K562 (cell line): ENCODE measurements around the gene PSMA6. TPM values are rescaled to one million over a fixed set of nuclear protein-coding genes. Genes with fewer than 3 reads are reported as not detected.

ENCODE experiments used
- ARID2 ChIP-seq: fragments of 450-650 bp; IDR thresholded peaks from 2 replicates; pipeline ENCODE4 v1.6.1; 2017; ENCODE audit warnings: antibody characterized with exemption, mild to moderate bottlenecking
- MITF ChIP-seq: IDR thresholded peaks from 2 replicates; pipeline ENCODE4 v1.6.1; 2014; ENCODE audit warnings: antibody characterized with exemption
- NUFIP1 ChIP-seq: fragments of 450-650 bp; IDR thresholded peaks from 2 replicates; pipeline ENCODE4 v1.6.1; 2018; ENCODE audit not compliant: partially characterized antibody
- PBX2 ChIP-seq, 2 experiments: IDR thresholded peaks in 1 of 2; conservative IDR thresholded peaks in 1 of 2; 2 replicates each; pipeline ENCODE4 v1.6.1; 2016; ENCODE audit warnings: low read depth in 2 of 2, mild to moderate bottlenecking in 1 of 2, missing compliant biosample characterization in 1 of 2, missing genetic modification characterization in 1 of 2, moderate library complexity in 1 of 2
- SAFB2 ChIP-seq: fragments of 200-400 bp; formaldehyde crosslinking; IDR thresholded peaks from 2 replicates; pipeline ENCODE4 v1.6.1; 2018; ENCODE audit warnings: borderline replicate concordance, low read length, low read depth, moderate library complexity; ENCODE audit not compliant: severe bottlenecking
- SMAD3 ChIP-seq: fragments of 450-650 bp; formaldehyde crosslinking; conservative IDR thresholded peaks from 2 replicates; pipeline ENCODE4 v1.4.0; 2020; ENCODE audit warnings: mild to moderate bottlenecking
- SMARCA4 ChIP-seq: fragments of 450-650 bp; IDR thresholded peaks from 2 replicates; pipeline ENCODE4 v1.6.1; 2016
- TSC22D4 ChIP-seq: fragments of 450-650 bp; IDR thresholded peaks from 2 replicates; pipeline ENCODE4 v1.6.1; 2016; ENCODE audit warnings: missing genetic modification characterization, missing biosample characterization, control low read depth
- ZBTB26 ChIP-seq: fragments of 450-650 bp; formaldehyde crosslinking; IDR thresholded peaks from 2 replicates; pipeline ENCODE4 v1.4.0; 2022; ENCODE audit warnings: missing genetic modification characterization
- ZBTB5 ChIP-seq: fragments of 450-650 bp; IDR thresholded peaks from 2 replicates; pipeline ENCODE4 v1.6.1; 2017; ENCODE audit warnings: antibody characterized with exemption
- ZEB2 ChIP-seq: fragments of 450-650 bp; IDR thresholded peaks from 2 replicates; pipeline ENCODE4 v1.6.1; 2016
- ZFX ChIP-seq: sonication (generic); formaldehyde crosslinking; IDR thresholded peaks from 2 replicates; pipeline ENCODE4 v1.8.0; 2022; ENCODE audit warnings: mild to moderate bottlenecking, missing genetic modification reagents, moderate library complexity
- ZNF436 ChIP-seq: fragments of 250-450, 450-650 bp; sonication (Bioruptor Pico); formaldehyde crosslinking; IDR thresholded peaks from 2 replicates; pipeline ENCODE4 v1.7.0; 2020; ENCODE audit warnings: mild to moderate bottlenecking
- ZNF57 ChIP-seq: fragments of 450-650 bp; formaldehyde crosslinking; IDR thresholded peaks from 2 replicates; pipeline ENCODE4 v1.4.0; 2020; ENCODE audit warnings: mild to moderate bottlenecking, moderate library complexity
- ZNF717 ChIP-seq: fragments of 250-450 bp; sonication (Bioruptor Pico); IDR thresholded peaks from 2 replicates; pipeline ENCODE4 v1.5.0; 2021
- polyA plus RNA-seq, 8 experiments: library from polyadenylated mRNA; depleted of rRNA in 4 of 8; stranded (reverse) in 5 of 8; unstranded in 3 of 8; fragments of >200 nt; fragmentation: Nextera tagmentation in 2 of 8; fragmentation: Illumina TruSeq in 1 of 8; extraction: Ambion mirVana in 2 of 8; extraction: Trizol in 1 of 8; gene quantifications; 2 replicates each; pipeline versions ENCODE4 v1.2.1 to v1.2.3, GENCODE V29; 2011 to 2014; ENCODE audit warnings: inconsistent platforms in 1 of 8, missing spikeins in 1 of 8
- total RNA-seq, 7 experiments: library from RNA; depleted of rRNA in 6 of 7; stranded (reverse); fragments of >200 nt in 6 of 7; fragmentation: Illumina TruSeq in 2 of 7; extraction: Trizol in 2 of 7; gene quantifications; 2 replicates each; pipeline versions ENCODE4 v1.2.1 to v1.2.3, GENCODE V29; 2011 to 2021; ENCODE audit warnings: low replicate concordance in 1 of 7
- TF ChIP-seq, protein P1 (sequence below): fragments of 450-650 bp; IDR thresholded peaks from 2 replicates; pipeline ENCODE4 v1.7.0; 2016; ENCODE audit warnings: borderline replicate concordance

The PSMA6 gene
- total and polyA plus RNA-seq, 9 of the 15 experiments (the other 6 are each of a cell fraction or from before 2014, with no cell fraction given) = 210 to 952 (median 288) TPM

DNA sequence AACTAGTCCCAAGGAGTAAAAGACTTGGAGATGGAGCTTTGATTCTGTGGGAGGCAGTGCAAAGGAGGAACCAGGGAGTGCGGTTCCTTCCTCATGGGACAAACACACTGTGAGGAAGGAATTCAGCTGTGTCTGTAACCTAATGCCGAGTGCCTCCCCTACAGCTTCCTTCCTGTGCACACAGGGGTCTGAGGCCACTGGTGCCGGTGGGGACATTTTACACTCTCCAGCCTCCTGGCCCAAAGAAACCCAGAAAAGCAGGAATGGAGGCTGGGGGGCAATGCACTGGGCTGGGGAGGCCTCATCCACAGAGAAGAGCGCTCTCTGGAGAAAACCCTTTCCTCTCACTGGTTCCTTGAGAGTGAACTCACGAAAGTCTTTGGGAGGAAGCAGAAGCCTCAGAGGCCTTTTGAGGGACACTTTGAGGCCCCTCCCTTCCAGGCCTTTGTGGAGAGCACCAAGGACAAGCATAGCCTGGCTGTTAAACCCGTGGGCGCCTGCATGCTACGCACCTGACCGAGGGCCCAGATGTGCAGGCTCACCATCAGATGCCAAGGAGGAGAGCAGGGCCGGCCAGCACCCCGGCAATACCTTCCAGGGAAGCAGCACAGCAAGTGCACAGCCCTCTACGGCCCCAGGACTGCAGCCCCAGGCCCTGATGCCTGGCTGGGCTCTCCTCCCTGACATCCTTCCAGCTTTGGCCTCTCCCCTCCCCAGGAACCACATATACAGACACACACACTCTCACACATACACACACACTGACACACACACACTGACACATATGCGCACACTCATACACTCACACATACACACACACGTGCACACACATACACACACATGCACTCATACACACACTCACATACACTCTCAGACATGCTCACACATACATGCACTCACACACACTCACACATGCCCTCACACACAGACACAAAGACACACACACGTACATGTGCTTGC, 60.4 kb downstream of the PSMA6 start (continued):
- TF ChIP-seq ZBTB26 (0 out of 2 replicates have a peak, but pooled peaks have one; percentile 53), PBX2 (CRISPR knock-in tag; IDR thresholded peaks at IDR 0.05; ENCODE audit: low read depth) (no peak), PBX2 (tag; conservative IDR thresholded peaks at IDR 0.05; ENCODE audit: low read depth) (no peak), ZNF57 (CRISPR knock-in tag) (no peak), ARID2 (0 out of 2 replicates have a peak, but pooled peaks have one; percentile 33), SMAD3 (CRISPR knock-in tag) (no peak), ZBTB5 (no peak), ZNF436 (CRISPR knock-in tag) (no peak), SMARCA4 (0 out of 2 replicates have a peak, but pooled peaks have one; percentile 22), ZFX (CRISPR knock-in tag) (0 out of 2 replicates have a peak, but pooled peaks have one; percentile 20), ZNF717 (CRISPR knock-in tag) (no peak), MITF (no peak), SAFB2 (no peak), NUFIP1 (no peak), TSC22D4 (tag) (0 out of 2 replicates have a peak, but pooled peaks have one; percentile 49), ZEB2 (no peak)
- TF ChIP-seq, protein P1, sequence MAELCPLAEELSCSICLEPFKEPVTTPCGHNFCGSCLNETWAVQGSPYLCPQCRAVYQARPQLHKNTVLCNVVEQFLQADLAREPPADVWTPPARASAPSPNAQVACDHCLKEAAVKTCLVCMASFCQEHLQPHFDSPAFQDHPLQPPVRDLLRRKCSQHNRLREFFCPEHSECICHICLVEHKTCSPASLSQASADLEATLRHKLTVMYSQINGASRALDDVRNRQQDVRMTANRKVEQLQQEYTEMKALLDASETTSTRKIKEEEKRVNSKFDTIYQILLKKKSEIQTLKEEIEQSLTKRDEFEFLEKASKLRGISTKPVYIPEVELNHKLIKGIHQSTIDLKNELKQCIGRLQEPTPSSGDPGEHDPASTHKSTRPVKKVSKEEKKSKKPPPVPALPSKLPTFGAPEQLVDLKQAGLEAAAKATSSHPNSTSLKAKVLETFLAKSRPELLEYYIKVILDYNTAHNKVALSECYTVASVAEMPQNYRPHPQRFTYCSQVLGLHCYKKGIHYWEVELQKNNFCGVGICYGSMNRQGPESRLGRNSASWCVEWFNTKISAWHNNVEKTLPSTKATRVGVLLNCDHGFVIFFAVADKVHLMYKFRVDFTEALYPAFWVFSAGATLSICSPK = 0 out of 2 replicates have a peak, but pooled peaks have one; percentile 21
